HEK293T (cell line): ENCODE measurements around the gene CEP83.

Experiments used
- CTCF ChIA-PET: fragments of 350-600 bp; formaldehyde crosslinking; extraction: SDS; loops from one replicate; lab custom pipeline; 2021; ENCODE audit warnings: antibody characterized with exemption, inconsistent platforms; lab: Yijun Ruan, JAX
- POLR2A ChIA-PET: fragments of 350-600 bp; formaldehyde crosslinking; extraction: SDS; loops from one replicate; lab custom pipeline; 2020; ENCODE audit warnings: antibody characterized with exemption, inconsistent platforms; lab: Yijun Ruan, JAX
- DNase-seq: peaks from one replicate; pipeline ENCODE4 v3.0.0; 2012; ENCODE audit warnings: mixed read lengths; ENCODE audit errors: extremely low spot score
- ARNT ChIP-seq: fragments of 450-650 bp; IDR thresholded peaks from 2 replicates; pipeline ENCODE4 v1.6.1; 2017; ENCODE audit warnings: mild to moderate bottlenecking
- BHLHE40 ChIP-seq: fragments of 450-650 bp; IDR thresholded peaks from 2 replicates; pipeline ENCODE4 v1.6.1; 2016; ENCODE audit warnings: mild to moderate bottlenecking, moderate library complexity, borderline replicate concordance
- CTBP1 ChIP-seq: fragments of 450-650 bp; IDR thresholded peaks from 2 replicates; pipeline ENCODE4 v1.6.1; 2016; ENCODE audit warnings: borderline replicate concordance
- ELF4 ChIP-seq: fragments of 450-650 bp; IDR thresholded peaks from 2 replicates; pipeline ENCODE4 v1.6.1; 2017; ENCODE audit warnings: antibody characterized with exemption
- FOXA1 ChIP-seq: fragments of 450-650 bp; IDR thresholded peaks from 2 replicates; pipeline ENCODE4 v1.6.1; 2016; ENCODE audit warnings: mild to moderate bottlenecking
- FOXK2 ChIP-seq: fragments of 450-650 bp; IDR thresholded peaks from 2 replicates; pipeline ENCODE4 v1.6.1; 2016; ENCODE audit warnings: mild to moderate bottlenecking
- FOXM1 ChIP-seq: fragments of 450-650 bp; IDR thresholded peaks from 2 replicates; pipeline ENCODE4 v1.6.1; 2017; ENCODE audit warnings: mild to moderate bottlenecking, borderline replicate concordance
- HDGF ChIP-seq: fragments of 450-650 bp; IDR thresholded peaks from 2 replicates; pipeline ENCODE4 v1.6.1; 2017; ENCODE audit warnings: antibody characterized with exemption, borderline replicate concordance
- L3MBTL2 ChIP-seq: fragments of 450-650 bp; conservative IDR thresholded peaks from 2 replicates; pipeline ENCODE4 v1.6.1; 2016; ENCODE audit warnings: mild to moderate bottlenecking
- LEF1 ChIP-seq: fragments of 450-650 bp; IDR thresholded peaks from 2 replicates; pipeline ENCODE4 v1.6.1; 2017; ENCODE audit warnings: mild to moderate bottlenecking, borderline replicate concordance
- NFRKB ChIP-seq: fragments of 450-650 bp; IDR thresholded peaks from 2 replicates; pipeline ENCODE4 v1.6.1; 2016; ENCODE audit warnings: mild to moderate bottlenecking, moderate library complexity
- SP1 ChIP-seq: fragments of 450-650 bp; IDR thresholded peaks from 2 replicates; pipeline ENCODE4 v1.6.1; 2017
- SUZ12 ChIP-seq: fragments of 450-650 bp; IDR thresholded peaks from 2 replicates; pipeline ENCODE4 v1.6.1; 2016; ENCODE audit warnings: mild to moderate bottlenecking
- TARDBP ChIP-seq: fragments of 450-650 bp; IDR thresholded peaks from 2 replicates; pipeline ENCODE4 v1.6.1; 2016
- ZNF384 ChIP-seq: fragments of 450-650 bp; IDR thresholded peaks from 2 replicates; pipeline ENCODE4 v1.6.1; 2016
- TF ChIP-seq, protein P1 (sequence below): fragments of 450-650 bp; IDR thresholded peaks from 2 replicates; pipeline ENCODE4 v1.6.1; 2016

The CEP83 gene

DNA sequence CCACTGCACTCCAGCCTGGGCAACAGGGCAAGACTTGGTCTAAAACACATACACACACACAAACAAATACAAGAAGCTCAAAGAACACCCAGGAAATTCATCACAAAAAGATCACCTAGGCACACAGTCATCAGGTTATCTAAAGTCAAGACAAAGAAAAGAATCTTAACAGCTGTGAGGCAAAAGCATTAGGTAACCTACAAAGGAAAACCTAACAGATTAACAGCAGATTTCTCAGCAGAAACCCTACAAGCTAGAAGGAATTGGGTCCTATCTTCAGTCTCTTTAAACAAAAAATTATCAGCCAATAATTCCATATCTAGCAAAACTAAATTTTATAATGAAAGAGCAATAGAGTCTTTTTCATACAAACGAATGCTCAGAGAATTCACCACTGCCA, 22.4 kb downstream of the CEP83 start:
- CTCF ChIA-PET, result no interaction called here
- POLR2A ChIA-PET, result no interaction called here

DNA sequence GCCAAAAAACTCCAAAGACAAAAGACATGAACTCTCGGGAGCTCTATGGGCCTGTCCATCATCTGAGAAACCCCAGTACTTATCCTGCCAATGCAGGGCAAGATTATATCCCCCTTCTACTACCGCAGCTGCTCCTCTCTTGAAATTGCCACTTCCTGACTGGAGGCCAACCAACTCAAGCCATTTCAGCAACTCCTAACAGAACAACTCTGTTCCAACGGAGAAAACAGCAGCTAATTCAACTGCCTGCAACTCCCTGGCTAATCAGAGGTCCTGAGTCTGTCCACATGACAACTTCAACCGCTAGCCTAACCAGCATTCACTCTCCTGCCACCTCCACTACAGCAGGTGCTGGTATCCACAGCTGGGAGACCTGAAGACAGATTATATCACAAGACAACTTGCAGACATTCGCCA, 24.1 kb downstream of the CEP83 start:
- no peak for DNase-seq
- CTCF ChIA-PET, result no interaction called here
- POLR2A ChIA-PET, result no interaction called here
- TF ChIP-seq ELF4 (no peak), CTBP1 (no peak)

More for the DNA sequence above, 22.4 kb downstream of the CEP83 start:
- DNase-seq, result no peak
- TF ChIP-seq NFRKB (no peak), SUZ12 (no peak), CTBP1 (no peak), FOXM1 (no peak), SP1 (no peak), TARDBP (no peak), ELF4 (no peak), HDGF (no peak), FOXA1 (no peak)
- TF ChIP-seq, protein P1, sequence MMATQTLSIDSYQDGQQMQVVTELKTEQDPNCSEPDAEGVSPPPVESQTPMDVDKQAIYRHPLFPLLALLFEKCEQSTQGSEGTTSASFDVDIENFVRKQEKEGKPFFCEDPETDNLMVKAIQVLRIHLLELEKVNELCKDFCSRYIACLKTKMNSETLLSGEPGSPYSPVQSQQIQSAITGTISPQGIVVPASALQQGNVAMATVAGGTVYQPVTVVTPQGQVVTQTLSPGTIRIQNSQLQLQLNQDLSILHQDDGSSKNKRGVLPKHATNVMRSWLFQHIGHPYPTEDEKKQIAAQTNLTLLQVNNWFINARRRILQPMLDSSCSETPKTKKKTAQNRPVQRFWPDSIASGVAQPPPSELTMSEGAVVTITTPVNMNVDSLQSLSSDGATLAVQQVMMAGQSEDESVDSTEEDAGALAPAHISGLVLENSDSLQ, result no peak

DNA sequence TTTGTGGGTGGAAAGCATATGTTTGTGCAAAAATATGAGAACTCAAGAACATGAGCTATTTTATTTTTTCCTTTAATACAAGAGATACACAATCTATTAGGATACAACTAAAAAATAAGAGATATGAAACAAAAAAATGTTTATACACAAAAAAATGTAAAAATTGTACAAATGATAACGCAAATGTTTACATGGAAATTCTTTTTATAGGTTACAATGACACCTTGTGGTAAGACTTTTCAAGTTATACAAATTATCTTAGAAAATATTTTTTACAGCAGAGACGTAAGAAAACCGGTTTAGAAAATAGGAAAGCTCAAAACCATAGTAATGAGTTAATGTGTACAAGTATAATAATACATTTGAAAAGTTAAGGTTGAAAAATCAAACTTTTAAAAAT, 25.5 kb downstream of the CEP83 start:
- TF ChIP-seq CTBP1, result no peak
- no peak for TF ChIP-seq HDGF
- TF ChIP-seq ARNT, result no peak
- no peak for TF ChIP-seq FOXA1
- TF ChIP-seq SP1, result no peak
- no peak for TF ChIP-seq LEF1
- TF ChIP-seq, protein P1, result no peak
- no peak for TF ChIP-seq ZNF384
- no peak for TF ChIP-seq L3MBTL2
- TF ChIP-seq BHLHE40, result no peak
- no peak for TF ChIP-seq FOXM1
- no peak for TF ChIP-seq SUZ12
- no peak for TF ChIP-seq NFRKB
- no peak for DNase-seq
- ChIA-PET CTCF (interaction anchor here (0.8 kb wide), 1 partner anchor 291 kb away, joined by 3 read pairs; no protein-coding TSS in a partner anchor), POLR2A (no interaction called here)

DNA sequence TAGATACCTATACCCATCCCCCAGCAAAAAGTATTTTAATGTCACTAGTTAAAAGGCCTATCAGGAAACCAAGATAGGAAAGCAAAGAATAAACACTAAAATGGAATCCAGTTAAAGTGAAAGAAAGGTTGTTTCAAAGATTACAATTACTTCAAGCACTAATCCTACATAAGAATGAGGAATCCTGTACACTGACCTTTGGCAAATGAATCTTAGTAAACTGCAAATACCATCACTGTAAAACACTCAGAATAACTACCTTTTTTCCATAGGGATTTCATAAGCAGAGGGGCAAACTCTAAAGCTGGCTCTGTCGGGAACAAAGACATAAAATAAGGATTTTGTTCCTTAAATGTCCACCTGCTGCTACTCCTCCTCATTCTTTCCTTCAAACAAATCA, 25.9 kb downstream of the CEP83 start:
- DNase-seq, result no peak
- ChIA-PET CTCF (interaction anchor here (0.8 kb wide), 1 partner anchor 290 kb away, joined by 3 read pairs; no protein-coding TSS in a partner anchor), POLR2A (no interaction called here)
- no peak for TF ChIP-seq FOXM1
- no peak for TF ChIP-seq ZNF384
- no peak for TF ChIP-seq FOXA1
- TF ChIP-seq ARNT, result no peak
- no peak for TF ChIP-seq SUZ12
- TF ChIP-seq CTBP1, result no peak
- no peak for TF ChIP-seq LEF1

DNA sequence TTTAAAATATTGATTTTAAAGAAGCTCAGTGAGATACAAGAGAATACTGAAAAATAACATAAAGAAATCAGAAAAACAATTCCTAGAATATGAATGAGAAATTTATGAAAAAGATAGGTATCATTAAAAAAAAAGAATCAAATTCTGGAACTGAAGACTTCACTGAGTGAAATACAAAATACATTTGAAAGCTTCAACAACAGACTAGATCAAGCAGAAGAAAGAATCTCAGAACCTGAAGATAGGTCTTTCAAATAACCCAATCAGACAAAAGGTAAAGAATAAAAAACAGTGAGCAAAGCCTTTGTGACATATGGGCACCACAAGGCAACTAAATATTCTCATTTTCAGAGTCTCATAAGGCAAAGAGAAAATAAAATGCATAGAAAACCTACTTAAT, 29.4 kb downstream of the CEP83 start:
- CTCF ChIA-PET, result no interaction called here
- POLR2A ChIA-PET, result no interaction called here
- TF ChIP-seq, protein P1, result no peak
- TF ChIP-seq TARDBP (no peak), SUZ12 (no peak), L3MBTL2 (no peak), ELF4 (no peak), FOXM1 (no peak), LEF1 (no peak), FOXA1 (no peak), CTBP1 (no peak), ZNF384 (no peak), ARNT (no peak), HDGF (no peak), SP1 (no peak), FOXK2 (no peak), BHLHE40 (no peak), NFRKB (no peak)
- no peak for DNase-seq

DNA sequence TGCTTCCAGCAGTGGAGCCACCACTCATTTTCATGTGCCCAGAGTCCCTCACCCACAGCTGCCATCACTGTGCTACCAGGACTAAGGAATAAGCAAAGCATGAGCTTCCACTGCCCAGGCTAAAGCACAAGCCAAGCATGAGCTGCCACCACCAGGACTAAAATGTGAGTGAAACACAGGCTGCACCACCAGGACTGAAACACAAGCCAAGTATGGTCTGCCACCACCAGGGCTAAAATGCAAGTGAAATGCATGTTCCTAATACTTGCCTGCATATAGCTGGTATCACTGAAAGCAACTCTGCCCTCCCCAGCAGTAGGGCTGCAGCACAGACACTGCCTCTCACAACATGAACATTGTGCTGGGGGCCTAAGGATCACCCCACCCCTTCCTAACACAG, 30.0 kb downstream of the CEP83 start:
- DNase-seq, result no peak
- no peak for TF ChIP-seq ELF4
- no peak for TF ChIP-seq SP1
- no peak for TF ChIP-seq CTBP1
- no peak for TF ChIP-seq FOXA1
- TF ChIP-seq ZNF384, result no peak
- TF ChIP-seq L3MBTL2, result no peak
- no peak for TF ChIP-seq TARDBP
- no peak for TF ChIP-seq LEF1
- no peak for TF ChIP-seq BHLHE40
- no peak for TF ChIP-seq FOXM1
- CTCF ChIA-PET, result no interaction called here
- POLR2A ChIA-PET, result no interaction called here

DNA sequence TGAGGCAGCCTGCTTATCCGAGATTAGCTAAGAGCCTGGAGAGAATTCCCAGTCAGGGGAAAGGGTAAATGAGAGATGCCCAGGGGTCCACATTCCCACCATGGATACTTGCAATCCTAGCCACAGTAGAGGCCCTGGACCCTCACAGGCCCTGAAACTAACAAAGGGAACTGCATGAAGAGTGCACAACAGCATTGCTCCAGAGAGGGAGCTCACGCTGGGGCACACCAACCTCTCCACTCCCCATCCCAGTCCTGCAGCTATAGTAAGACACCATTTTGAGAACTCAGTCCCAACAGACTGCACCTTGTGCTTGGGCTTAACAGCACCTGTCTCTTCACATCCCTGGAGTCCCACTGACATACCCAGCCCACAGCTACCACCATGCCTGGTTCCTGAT, 30.5 kb downstream of the CEP83 start:
- CTCF ChIA-PET, result no interaction called here
- POLR2A ChIA-PET, result no interaction called here
- TF ChIP-seq ELF4 (no peak), BHLHE40 (no peak)
- TF ChIP-seq, protein P1, result no peak
- no peak for DNase-seq
